GM10847 (cell line): ENCODE data around the gene FAS.

Experiments
- POLR2A ChIP-seq: IDR thresholded peaks from 2 replicates; pipeline ENCODE4 v1.6.1; 2011; ENCODE audit not compliant: insufficient read length; ENCODE audit errors: extremely low read depth

Gene FAS

GRCh38 chr10:88982366-88982765 lies 8.2 kb upstream of the FAS start:
- no peak for TF ChIP-seq POLR2A

- TF ChIP-seq POLR2A, result no peak
These were observed 7.4 kb upstream of the FAS start for GRCh38 chr10:88983206-88983605.

- TF ChIP-seq POLR2A, result no peak
These were observed 6.7 kb upstream of the FAS start for GRCh38 chr10:88983939-88984338.

GRCh38 chr10:88984525-88984924 lies 6.1 kb upstream of the FAS start:
- no peak for TF ChIP-seq POLR2A

GRCh38 chr10:88986549-88987242 lies 3.9 kb upstream of the FAS start:
- no peak for TF ChIP-seq POLR2A

- TF ChIP-seq POLR2A, result no peak
These were observed 3.3 kb upstream of the FAS start for GRCh38 chr10:88987243-88987725.

- TF ChIP-seq POLR2A, result no peak
These were observed 2.8 kb upstream of the FAS start for GRCh38 chr10:88987840-88988239.

GRCh38 chr10:88989423-88989822 lies 1.2 kb upstream of the FAS start:
- TF ChIP-seq POLR2A, result no peak

GRCh38 chr10:88989824-88990383 lies 694 bp upstream of the FAS start:
- no peak for TF ChIP-seq POLR2A

- peak; percentile 31 for TF ChIP-seq POLR2A
These were observed 732 bp downstream of the FAS start for GRCh38 chr10:88991161-88991898.

GRCh38 chr10:88991899-88992320 lies 1.3 kb downstream of the FAS start:
- TF ChIP-seq POLR2A, result no peak

- no peak for TF ChIP-seq POLR2A
These were observed 2.4 kb downstream of the FAS start for GRCh38 chr10:88992921-88993524.

GRCh38 chr10:88994019-88994418 lies 3.4 kb downstream of the FAS start:
- no peak for TF ChIP-seq POLR2A

GRCh38 chr10:88995156-88995876 lies 4.7 kb downstream of the FAS start:
- TF ChIP-seq POLR2A, result no peak

- no peak for TF ChIP-seq POLR2A
These were observed 6.3 kb downstream of the FAS start for GRCh38 chr10:88996927-88997326.
